GM08714 (cell line): Measurements from ENCODE around the gene CEP85.

ENCODE experiments used
- H3K4me3 ChIP-seq: fragments of 200-500 bp; sonication (Bioruptor generic); 2 replicates; pipeline ENCODE4 v1.5.1; 2014; ENCODE audit warnings: mild to moderate bottlenecking, low read length, inconsistent platforms
- ZNF274 ChIP-seq: IDR thresholded peaks from 2 replicates; pipeline ENCODE4 v1.6.1; 2012; ENCODE audit warnings: mild to moderate bottlenecking, low read depth, low read length

The CEP85 gene

GRCh38 chr1:26254404-26254803 is 20.4 kb downstream of the CEP85 start:
- no peak overlapping the region for H3K4me3 ChIP-seq
- TF ChIP-seq ZNF274, result no peak

- no peak for TF ChIP-seq ZNF274
- H3K4me3 ChIP-seq, result no peak overlapping the region
These were observed 23.2 kb downstream of the CEP85 start for GRCh38 chr1:26257222-26257621.

GRCh38 chr1:26259005-26259404 is 25.0 kb downstream of the CEP85 start:
- no peak for TF ChIP-seq ZNF274
- H3K4me3 ChIP-seq, result no peak overlapping the region

- no peak overlapping the region for H3K4me3 ChIP-seq
- no peak for TF ChIP-seq ZNF274
These were observed 25.6 kb downstream of the CEP85 start for GRCh38 chr1:26259578-26259977.

- no peak for TF ChIP-seq ZNF274
- no peak overlapping the region for H3K4me3 ChIP-seq
These were observed 29.2 kb downstream of the CEP85 start for GRCh38 chr1:26263212-26263611.

GRCh38 chr1:26265405-26265804 is 31.4 kb downstream of the CEP85 start:
- TF ChIP-seq ZNF274, result no peak
- no peak overlapping the region for H3K4me3 ChIP-seq

GRCh38 chr1:26268290-26269197 is 34.5 kb downstream of the CEP85 start:
- H3K4me3 ChIP-seq, result no peak overlapping the region
- no peak for TF ChIP-seq ZNF274

GRCh38 chr1:26269198-26269550 is 35.2 kb downstream of the CEP85 start:
- no peak overlapping the region for H3K4me3 ChIP-seq
- no peak for TF ChIP-seq ZNF274

- no peak for TF ChIP-seq ZNF274
These were observed 40.9 kb downstream of the CEP85 start for GRCh38 chr1:26274801-26275425.

GRCh38 chr1:26275580-26276431 is 41.8 kb downstream of the CEP85 start:
- H3K4me3 ChIP-seq, result no peak overlapping the region
- TF ChIP-seq ZNF274, result no peak

More at GRCh38 chr1:26274801-26275425, 40.9 kb downstream of the CEP85 start:
- no peak overlapping the region for H3K4me3 ChIP-seq

GRCh38 chr1:26276432-26276838 is 42.4 kb downstream of the CEP85 start:
- TF ChIP-seq ZNF274, result no peak
- H3K4me3 ChIP-seq, result no peak overlapping the region

- no peak overlapping the region for H3K4me3 ChIP-seq
- TF ChIP-seq ZNF274, result no peak
These were observed 43.3 kb downstream of the CEP85 start for GRCh38 chr1:26277261-26277661.

GRCh38 chr1:26277719-26278118 is 43.7 kb downstream of the CEP85 start:
- no peak overlapping the region for H3K4me3 ChIP-seq
- no peak for TF ChIP-seq ZNF274

- TF ChIP-seq ZNF274, result no peak
- no peak overlapping the region for H3K4me3 ChIP-seq
These were observed 44.3 kb downstream of the CEP85 start for GRCh38 chr1:26278303-26278702.
